ENCODE data around the gene SAXO2.
"Not testable (repeated sequence)": the region's sequence is repeated elsewhere in the genome, so short reads cannot be mapped to it uniquely, and the experiment has no call there.

Gene SAXO2, protein sequence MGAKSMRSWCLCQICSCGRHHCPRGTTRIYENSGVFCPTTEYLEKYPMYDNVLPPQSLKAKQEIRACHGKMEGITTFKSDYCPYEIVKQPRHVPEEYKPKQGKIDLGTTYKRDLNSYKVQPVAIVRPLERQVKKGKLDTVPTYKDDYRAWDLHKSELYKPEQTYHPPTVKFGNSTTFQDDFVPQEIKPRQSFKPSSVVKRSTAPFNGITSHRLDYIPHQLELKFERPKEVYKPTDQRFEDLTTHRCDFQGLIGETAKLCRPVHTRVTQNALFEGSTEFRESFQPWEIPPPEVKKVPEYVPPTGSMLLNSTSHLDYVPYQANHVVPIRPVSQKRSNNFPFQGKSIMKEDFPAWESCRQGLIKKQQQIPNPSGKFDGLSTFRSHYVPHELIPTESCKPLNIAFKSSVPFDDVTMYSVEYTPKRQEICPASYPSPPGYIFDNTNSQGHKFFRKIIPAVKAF

GRCh38 chr15:82262422-82263026, at the start of gene SAXO2, which contains the start of gene EFL1:
Gene SAXO2, plus strand, starts transcription at chr15:82262818. Its CDS starts 62 bp downstream, at chr15:82262880.
Gene EFL1, minus strand, starts transcription at chr15:82262734. Its CDS starts 956 bp downstream, at chr15:82261778.
- DNase-seq: peak; percentile 94

- DNase-seq: not testable (repeated sequence)
Measured at GRCh38 chr15:82216092-82216491, 46.5 kb upstream of the SAXO2 start.

- not testable (repeated sequence) for DNase-seq
Measured at GRCh38 chr15:82221535-82221934, 41.1 kb upstream of the SAXO2 start.

GRCh38 chr15:82228750-82229149, 33.9 kb upstream of the SAXO2 start:
- DNase-seq: no peak

DNA sequence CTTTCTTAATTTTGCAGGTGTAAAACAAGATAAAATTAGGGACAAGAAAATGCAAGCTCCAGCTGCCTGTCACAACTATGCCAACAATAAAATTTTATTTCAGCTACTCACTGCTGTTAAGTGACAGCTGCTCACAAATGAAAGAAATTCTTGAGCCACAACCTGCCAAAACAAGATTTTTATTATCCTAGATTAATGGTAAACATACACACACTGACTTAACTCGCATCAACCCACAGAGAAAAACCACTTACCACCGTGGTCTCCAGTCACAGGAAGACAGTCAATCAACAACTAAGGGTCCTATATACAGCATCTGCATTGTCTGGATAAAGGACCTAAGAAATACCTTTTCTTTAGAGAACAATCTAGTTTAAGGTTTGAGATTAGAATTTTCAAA, 31.4 kb upstream of the SAXO2 start:
- DNase-seq: no peak

- no peak for DNase-seq
Measured at GRCh38 chr15:82231842-82232241, 30.8 kb upstream of the SAXO2 start.

DNA sequence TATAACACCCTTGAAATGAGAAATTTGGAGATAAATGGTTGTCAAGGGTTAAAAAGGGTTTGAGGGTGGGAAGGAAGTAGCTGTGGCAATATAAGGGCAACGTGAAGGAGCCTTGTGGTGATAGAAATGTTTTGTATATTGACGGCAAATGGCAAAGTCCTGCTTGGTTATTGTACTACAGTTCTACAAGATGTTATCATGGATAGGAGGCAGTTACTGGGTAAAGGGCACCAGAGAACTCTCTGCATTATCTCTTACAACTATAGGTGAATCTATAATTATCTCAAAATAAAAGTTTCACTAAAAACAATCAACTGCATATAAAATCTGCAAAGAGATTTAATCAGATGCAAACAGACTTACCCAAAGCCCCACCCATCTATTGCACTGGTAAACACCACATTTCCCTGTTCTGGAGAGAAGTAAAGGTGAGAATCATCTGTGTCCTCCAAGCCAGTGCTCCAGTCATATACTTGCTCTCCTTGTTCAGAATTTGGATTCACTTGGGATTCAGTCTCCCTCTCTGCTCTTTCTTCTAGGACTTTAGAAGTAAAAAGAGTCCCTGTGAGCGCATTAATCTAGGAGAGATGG, 24.6 kb upstream of the SAXO2 start:
- not testable (repeated sequence) for DNase-seq

- DNase-seq: no peak
Measured at GRCh38 chr15:82239685-82240391, 22.8 kb upstream of the SAXO2 start.

GRCh38 chr15:82241836-82242499, 20.6 kb upstream of the SAXO2 start:
- not testable (repeated sequence) for DNase-seq

- DNase-seq: not testable (repeated sequence)
Measured at GRCh38 chr15:82243644-82244043, 19.0 kb upstream of the SAXO2 start.

DNA sequence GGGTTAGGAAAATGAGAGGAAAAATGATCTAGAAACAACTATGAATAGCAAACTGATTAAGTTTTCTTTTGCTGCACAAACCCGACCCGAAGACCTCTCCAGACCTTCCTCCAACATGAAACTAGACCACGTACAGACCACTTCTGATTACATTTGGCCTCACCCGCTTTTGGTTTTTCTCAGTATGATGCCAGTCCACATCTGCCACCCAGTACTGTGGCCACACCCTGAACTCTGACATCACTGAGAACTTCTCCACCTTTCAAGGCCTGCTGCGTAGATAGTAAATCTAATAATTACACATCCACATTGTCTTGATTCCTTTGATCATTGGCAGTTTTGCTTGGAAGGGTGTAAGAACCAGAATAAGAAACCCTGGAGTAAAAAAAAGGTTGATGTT, 16.7 kb upstream of the SAXO2 start:
- not testable (repeated sequence) for DNase-seq

DNA sequence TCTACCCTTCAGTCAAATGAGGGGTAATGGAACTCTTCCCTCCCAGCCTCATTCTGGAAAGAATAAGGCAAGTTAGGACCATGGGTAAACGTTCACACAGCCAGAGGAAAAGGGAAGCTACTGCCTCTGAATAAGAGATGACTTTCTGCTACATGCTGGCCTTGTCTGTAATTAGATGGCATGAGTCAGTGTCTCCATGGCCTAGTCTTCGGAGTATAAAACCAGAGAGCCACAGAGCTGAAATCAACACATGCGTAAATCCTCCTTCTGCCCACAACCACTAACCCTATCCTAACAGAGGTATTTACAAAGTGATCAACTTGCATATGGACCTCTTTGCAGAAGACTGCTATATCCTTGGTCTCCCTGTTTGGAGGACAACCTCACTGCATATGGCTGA, 14.4 kb upstream of the SAXO2 start:
- DNase-seq: not testable (repeated sequence)

DNA sequence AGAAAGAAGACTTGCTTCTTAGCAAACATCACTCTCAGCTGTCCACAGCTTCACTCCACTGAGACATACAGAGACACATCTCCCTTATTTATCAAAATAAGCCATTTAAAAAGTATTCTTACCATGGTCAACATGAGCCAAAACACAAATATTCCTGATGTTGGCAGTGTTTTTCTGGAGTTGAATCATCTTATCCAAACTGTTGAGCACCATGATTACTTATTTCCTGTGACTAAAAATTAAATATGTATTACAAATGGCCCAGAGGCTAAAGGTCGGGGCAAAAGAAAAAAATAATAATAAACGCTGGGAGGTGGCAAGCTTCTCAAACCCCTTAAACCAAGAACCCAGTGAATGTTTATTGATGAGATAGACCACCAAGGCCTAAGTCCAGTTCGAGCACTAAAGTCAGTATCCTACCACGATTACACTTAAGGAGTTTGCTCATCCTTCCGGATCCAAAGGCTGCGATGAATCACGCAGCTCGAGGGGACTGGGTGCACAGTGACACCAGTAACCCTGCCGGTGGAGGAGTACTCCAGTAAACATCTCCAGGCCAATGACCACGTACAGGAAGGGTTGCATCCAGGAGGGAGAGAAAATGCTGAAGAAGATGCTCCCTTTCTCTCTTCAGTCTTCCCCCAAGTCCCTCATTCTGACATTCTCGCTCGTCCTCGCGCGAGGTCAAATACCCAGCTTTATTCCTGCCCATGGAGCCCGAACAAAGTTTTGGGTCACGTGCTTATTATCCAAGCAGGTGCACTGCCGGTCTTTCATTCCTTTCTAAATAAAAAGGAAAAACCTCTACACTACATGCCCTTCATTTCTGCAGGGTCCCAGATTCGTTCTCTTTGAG, 824 bp upstream of the SAXO2 start:
- DNase-seq: not testable (repeated sequence)

DNA sequence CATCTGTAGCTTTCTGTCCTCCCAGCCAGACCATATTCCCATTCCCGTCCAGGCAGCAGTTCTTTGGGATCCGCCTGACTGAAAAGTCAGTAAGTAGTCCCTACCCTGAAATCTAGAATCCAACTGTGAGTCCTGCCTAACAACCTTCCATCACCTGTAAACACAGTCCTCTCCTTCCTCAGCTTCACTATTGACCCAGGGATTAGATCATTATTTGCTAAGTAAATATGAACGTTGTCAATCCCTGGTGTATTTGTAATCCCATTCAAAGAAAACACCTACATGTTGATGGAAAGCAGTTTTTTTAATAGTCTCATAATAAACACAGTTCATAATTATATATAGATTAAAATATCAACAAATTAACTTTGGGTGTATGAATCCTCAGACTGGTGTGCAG, 732 bp downstream of the SAXO2 start:
- DNase-seq: no peak

DNA sequence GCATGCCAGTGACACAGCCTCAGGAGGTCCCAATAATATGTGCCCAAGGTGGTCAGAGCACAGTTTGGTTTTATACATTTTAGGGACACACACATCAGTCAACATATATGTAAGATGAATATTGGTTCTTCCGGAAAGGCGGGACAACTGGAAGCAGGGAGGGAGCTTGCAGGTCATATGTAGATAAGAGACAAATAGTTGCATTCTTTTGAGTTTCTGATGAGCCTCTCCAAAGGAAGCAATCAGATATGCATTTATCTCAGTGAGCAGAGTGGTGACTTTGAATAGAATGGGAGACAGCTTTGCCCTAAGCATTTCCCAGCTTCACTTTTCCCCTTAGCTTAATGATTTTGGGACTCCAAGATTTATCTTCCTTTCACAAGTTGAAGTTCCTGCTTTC, 4.5 kb downstream of the SAXO2 start:
- not testable (repeated sequence) for DNase-seq

DNA sequence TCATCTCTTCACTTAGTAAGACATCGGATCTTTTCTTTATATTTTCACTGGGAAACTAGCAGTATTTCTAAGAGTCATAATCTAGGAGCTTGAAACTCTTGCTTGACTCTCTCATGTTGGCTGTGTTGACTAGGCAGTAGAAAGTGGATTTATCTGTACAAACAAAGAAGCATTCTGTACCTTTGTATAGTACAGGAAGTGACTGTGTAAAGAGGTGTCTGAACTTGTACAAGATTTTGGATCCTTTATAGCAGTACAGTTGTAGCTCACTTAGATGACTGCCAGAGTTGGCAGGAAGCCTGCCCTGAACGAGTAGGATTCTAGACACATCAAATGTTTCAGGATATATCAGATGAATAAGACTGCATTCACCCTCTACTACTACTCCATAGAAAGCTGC, 5.8 kb downstream of the SAXO2 start:
- DNase-seq: not testable (repeated sequence)

DNA sequence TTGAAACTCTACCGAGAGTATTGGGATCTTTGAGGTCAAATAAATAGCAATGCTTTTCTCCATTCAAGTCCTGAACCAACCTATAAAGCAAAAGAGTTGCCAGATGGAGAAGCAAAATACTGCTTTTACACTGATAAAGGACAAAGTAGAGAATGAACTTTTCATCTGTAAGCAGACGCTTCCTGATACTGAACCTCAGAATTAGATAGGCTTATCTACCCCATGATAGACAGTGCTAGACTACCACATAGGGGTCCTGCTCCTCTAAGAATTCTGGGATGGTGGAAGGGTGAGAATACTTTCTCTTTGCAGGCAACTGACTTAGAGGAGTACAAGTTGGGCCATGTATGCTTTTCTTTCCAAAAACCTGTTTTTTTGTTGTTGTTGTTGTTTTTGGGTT, 9.5 kb downstream of the SAXO2 start:
- no peak for DNase-seq

DNA sequence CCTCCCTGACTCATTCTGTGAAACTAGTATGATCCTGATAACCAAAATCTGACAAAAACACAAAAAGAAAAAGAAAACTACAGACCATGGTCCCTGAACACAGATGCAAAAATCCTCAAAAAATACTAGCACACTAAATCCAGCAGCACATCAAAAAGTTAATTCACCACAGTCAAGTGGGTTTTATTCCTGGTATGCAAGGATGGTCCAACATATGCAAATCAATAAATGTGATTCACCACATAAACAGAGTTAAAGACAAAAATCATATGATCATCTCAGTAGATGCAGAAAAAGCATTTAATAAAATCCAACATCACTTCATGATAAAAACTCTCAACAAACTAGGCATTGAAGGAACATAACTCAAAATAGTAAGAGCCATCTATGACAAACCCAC, 12.8 kb downstream of the SAXO2 start:
- DNase-seq: no peak

DNA sequence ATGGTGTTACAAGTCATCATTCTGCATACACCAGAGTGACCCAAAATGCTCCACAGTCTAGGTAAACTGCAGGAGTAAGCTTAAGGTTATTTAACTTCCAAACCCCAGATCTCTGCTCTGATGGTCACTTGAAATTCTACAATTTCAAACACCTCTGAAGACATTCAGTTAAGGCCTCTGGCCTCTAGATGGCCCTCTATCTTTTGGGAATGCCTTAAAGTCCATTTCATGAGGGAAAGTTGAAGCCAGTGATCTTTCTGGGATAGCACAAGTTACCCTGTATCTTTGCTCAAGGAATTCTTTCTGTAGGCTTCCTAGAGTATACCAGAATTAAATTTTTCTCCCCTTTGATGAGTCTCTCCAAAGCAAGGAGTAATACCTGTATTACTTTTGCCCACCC, 18.7 kb downstream of the SAXO2 start:
- DNase-seq: not testable (repeated sequence)

DNA sequence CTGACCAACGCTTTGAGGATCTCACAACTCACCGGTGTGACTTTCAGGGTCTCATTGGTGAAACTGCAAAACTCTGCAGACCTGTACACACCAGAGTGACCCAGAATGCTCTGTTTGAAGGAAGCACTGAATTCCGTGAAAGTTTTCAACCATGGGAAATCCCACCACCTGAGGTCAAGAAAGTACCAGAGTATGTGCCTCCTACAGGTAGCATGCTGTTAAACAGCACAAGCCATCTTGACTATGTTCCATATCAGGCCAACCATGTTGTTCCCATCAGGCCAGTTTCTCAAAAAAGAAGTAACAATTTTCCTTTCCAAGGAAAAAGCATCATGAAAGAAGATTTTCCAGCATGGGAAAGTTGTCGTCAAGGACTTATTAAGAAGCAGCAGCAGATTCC, 19.8 kb downstream of the SAXO2 start:
- not testable (repeated sequence) for DNase-seq

DNA sequence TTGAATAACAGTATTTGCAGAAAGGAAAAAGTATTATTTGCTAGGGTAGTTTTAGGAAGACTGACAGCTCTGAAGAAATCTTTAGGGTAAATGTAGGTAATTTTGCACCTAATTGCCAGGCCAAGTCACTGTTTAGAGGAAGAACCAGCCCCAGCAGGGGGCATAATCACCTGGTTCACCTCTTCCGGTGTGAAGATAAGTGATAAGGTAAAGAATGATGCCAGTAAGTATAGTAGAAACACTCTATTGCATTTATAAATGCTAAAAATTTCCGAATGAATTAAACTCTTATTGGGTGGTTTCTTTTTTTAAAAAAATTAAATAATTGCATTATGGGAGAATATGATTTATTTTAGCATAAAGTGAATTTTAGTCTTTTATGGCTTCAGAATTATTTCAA, 21.8 kb downstream of the SAXO2 start:
- DNase-seq: not testable (repeated sequence)

- not testable (repeated sequence) for DNase-seq
Measured at GRCh38 chr15:82286475-82286874, 23.9 kb downstream of the SAXO2 start.
